ENCODE data around the gene ERO1A. TPM values are rescaled to one million over a fixed set of nuclear protein-coding genes. Genes with fewer than 3 reads are reported as not detected.

ERO1A gene
- total and polyA plus RNA-seq, 2 experiments from 2014 or later: 41.6 to 91.1 TPM

- no peak for TF ChIP-seq CTCF (IDR thresholded peaks at IDR 0.05; ENCODE audit: poor library complexity)
- TF ChIP-seq EZH2 (IDR thresholded peaks at IDR 0.05; ENCODE audit: borderline replicate concordance): no peak
- no peak for TF ChIP-seq EZH2phosphoT487 (IDR thresholded peaks at IDR 0.05; ENCODE audit: low read depth, severe bottlenecking, unreplicated experiment)
- Histone ChIP-seq H3K27ac (no peak overlapping the region), H3K4me3 (no peak overlapping the region), H3K36me3 (replicated peaks; ENCODE audit: insufficient read depth, low read depth) (no peaks in the 10 kb centered on the region), H3K4me2 (no peak overlapping the region), H4K20me1 (ENCODE audit: insufficient read depth, poor library complexity, severe bottlenecking) (no peaks in the 10 kb centered on the region), H3K9me3 (ENCODE audit: low read depth) (no peaks in the 10 kb centered on the region), H2AFZ (no peak overlapping the region), H3K79me2 (no peaks in the 10 kb centered on the region), H3K4me1 (ENCODE audit: insufficient read depth) (no peaks in the 10 kb centered on the region), H3K9me2 (replicated peaks; ENCODE audit: insufficient read depth) (no peaks in the 10 kb centered on the region), H3K27me3 (no peaks in the 10 kb centered on the region)
- 89% methylated on average over 10 of the region's 10 CpGs for WGBS (ENCODE audit: low lambda C conversion rate, missing lambda C conversion rate)
- no peak for DNase-seq (ENCODE audit: low spot score)
Observed at GRCh38 chr14:52596320-52596719, 99.0 kb downstream of the ERO1A start.

GRCh38 chr14:52590318-52590717 is 105.0 kb downstream of the ERO1A start:
- 97% methylated on average over 1 of the region's 1 CpG for WGBS (ENCODE audit: low lambda C conversion rate, missing lambda C conversion rate)

More at GRCh38 chr14:52590318-52590717, 105.0 kb downstream of the ERO1A start:
- no peak overlapping the region for H3K4me3 ChIP-seq
- no peak overlapping the region for H3K27ac ChIP-seq
- H3K36me3 ChIP-seq (replicated peaks; ENCODE audit: insufficient read depth, low read depth): no peaks in the 10 kb centered on the region
- H3K4me2 ChIP-seq: no peak overlapping the region
- H3K27me3 ChIP-seq: no peaks in the 10 kb centered on the region
- TF ChIP-seq CTCF (IDR thresholded peaks at IDR 0.05; ENCODE audit: poor library complexity) (no peak), EZH2phosphoT487 (IDR thresholded peaks at IDR 0.05; ENCODE audit: low read depth, severe bottlenecking, unreplicated experiment) (no peak), EZH2 (IDR thresholded peaks at IDR 0.05; ENCODE audit: borderline replicate concordance) (no peak)
- no peaks in the 10 kb centered on the region for H3K79me2 ChIP-seq
- no peaks in the 10 kb centered on the region for H3K4me1 ChIP-seq (ENCODE audit: insufficient read depth)
- no peak overlapping the region for H2AFZ ChIP-seq
- no peak for DNase-seq (ENCODE audit: low spot score)
- H3K9me3 ChIP-seq (ENCODE audit: low read depth): no peaks in the 10 kb centered on the region
- no peaks in the 10 kb centered on the region for H4K20me1 ChIP-seq (ENCODE audit: insufficient read depth, poor library complexity, severe bottlenecking)
- no peaks in the 10 kb centered on the region for H3K9me2 ChIP-seq (replicated peaks; ENCODE audit: insufficient read depth)

Other genes starting within 250 kb of the ERO1A start
- 14.2 and 14.5 TPM in 2 replicates for gene TXNDC16, start 143.1 kb downstream of the ERO1A start, total RNA-seq
- 5.0 and 7.0 TPM in 2 replicates for gene TXNDC16, start 143.1 kb downstream of the ERO1A start, polyA plus RNA-seq
- 1.8 and 2.5 TPM in 2 replicates for gene GPR137C, start 142.7 kb downstream of the ERO1A start, total RNA-seq
- gene GPR137C, start 142.7 kb downstream of the ERO1A start, polyA plus RNA-seq: 1.3 and 1.7 TPM in 2 replicates
- gene PSMC6, start 11.6 kb upstream of the ERO1A start, total RNA-seq: 134 and 141 TPM in 2 replicates
- 79.0 and 89.8 TPM in 2 replicates for gene PSMC6, start 11.6 kb upstream of the ERO1A start, polyA plus RNA-seq
- 19.9 and 21.5 TPM in 2 replicates for gene STYX, start 34.6 kb upstream of the ERO1A start, total RNA-seq
- gene STYX, start 34.6 kb upstream of the ERO1A start, polyA plus RNA-seq: 7.1 and 8.1 TPM in 2 replicates
- gene GNPNAT1, start 96.0 kb upstream of the ERO1A start, total RNA-seq: 24.5 and 29.4 TPM in 2 replicates
- gene GNPNAT1, start 96.0 kb upstream of the ERO1A start, polyA plus RNA-seq: 14.1 and 22.6 TPM in 2 replicates

Data from hepatocyte (in vitro differentiated cells).